Adrenal gland (tissue), 5 donors: ENCODE results near the gene PHF2.

ENCODE experiments used
- POLR2A ChIP-seq, 2 donors: fragments of 450-650 bp; IDR thresholded peaks; one replicate each; pipeline ENCODE4 v1.6.1; 2017; ENCODE audit warnings: antibody characterized with exemption in 2 of 2, mild to moderate bottlenecking in 2 of 2, moderate library complexity in 1 of 2
- TF ChIP-seq, protein P1 (sequence below), 6 experiments: fragments of 450-650 bp in 4 of 6; fragments of 200-600 bp in 2 of 6; sonication (generic) in 1 of 6; IDR thresholded peaks; 1 replicate in 5 of 6; 2 replicates in 1 of 6; pipeline versions ENCODE4 v1.5.1 to v1.8.0; 2016 to 2021; ENCODE audit warnings: antibody characterized with exemption in 6 of 6, mild to moderate bottlenecking in 2 of 6, moderate library complexity in 1 of 6
- donor health status: DM: no; HTN: no; CAD: no.

- TF ChIP-seq, protein P1, sequence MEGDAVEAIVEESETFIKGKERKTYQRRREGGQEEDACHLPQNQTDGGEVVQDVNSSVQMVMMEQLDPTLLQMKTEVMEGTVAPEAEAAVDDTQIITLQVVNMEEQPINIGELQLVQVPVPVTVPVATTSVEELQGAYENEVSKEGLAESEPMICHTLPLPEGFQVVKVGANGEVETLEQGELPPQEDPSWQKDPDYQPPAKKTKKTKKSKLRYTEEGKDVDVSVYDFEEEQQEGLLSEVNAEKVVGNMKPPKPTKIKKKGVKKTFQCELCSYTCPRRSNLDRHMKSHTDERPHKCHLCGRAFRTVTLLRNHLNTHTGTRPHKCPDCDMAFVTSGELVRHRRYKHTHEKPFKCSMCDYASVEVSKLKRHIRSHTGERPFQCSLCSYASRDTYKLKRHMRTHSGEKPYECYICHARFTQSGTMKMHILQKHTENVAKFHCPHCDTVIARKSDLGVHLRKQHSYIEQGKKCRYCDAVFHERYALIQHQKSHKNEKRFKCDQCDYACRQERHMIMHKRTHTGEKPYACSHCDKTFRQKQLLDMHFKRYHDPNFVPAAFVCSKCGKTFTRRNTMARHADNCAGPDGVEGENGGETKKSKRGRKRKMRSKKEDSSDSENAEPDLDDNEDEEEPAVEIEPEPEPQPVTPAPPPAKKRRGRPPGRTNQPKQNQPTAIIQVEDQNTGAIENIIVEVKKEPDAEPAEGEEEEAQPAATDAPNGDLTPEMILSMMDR (IDR thresholded peaks at IDR 0.05) = no peak
- no peak for TF ChIP-seq POLR2A (IDR thresholded peaks at IDR 0.05)
These were observed 137.3 kb downstream of the PHF2 start for GRCh38 chr9:93713716-93714115.
